ENCODE measurements around the gene KCNA2. TPM values are rescaled to one million over a fixed set of nuclear protein-coding genes. Genes with fewer than 3 reads are reported as not detected.

The KCNA2 gene
- total and polyA plus RNA-seq, 2 of the 13 experiments (the other 11 are each of a cell fraction or from before 2014, with no cell fraction given) = not detected

GRCh38 chr1:110619412-110620249, 13.5 kb upstream of the KCNA2 start (continued):
- TF ChIP-seq, protein P1, sequence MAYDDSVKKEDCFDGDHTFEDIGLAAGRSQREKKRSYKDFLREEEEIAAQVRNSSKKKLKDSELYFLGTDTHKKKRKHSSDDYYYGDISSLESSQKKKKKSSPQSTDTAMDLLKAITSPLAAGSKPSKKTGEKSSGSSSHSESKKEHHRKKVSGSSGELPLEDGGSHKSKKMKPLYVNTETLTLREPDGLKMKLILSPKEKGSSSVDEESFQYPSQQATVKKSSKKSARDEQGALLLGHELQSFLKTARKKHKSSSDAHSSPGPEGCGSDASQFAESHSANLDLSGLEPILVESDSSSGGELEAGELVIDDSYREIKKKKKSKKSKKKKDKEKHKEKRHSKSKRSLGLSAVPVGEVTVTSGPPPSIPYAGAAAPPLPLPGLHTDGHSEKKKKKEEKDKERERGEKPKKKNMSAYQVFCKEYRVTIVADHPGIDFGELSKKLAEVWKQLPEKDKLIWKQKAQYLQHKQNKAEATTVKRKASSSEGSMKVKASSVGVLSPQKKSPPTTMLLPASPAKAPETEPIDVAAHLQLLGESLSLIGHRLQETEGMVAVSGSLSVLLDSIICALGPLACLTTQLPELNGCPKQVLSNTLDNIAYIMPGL (CRISPR knock-in tag; IDR thresholded peaks at IDR 0.05; ENCODE audit: borderline replicate concordance in 1 of 2, low read depth in 1 of 2) = peak; percentile 32 to 35; a peak in 1 of 4 replicates
- TF ChIP-seq PTBP1 (IDR thresholded peaks at IDR 0.05; ENCODE audit: low read depth, low read length, poor library complexity, severe bottlenecking) = no peak
- TF ChIP-seq CHD2 (IDR thresholded peaks at IDR 0.05; ENCODE audit: low read depth, low read length) = no peak
- TF ChIP-seq KDM2A (CRISPR knock-in tag; IDR thresholded peaks at IDR 0.05; ENCODE audit: borderline replicate concordance, low read depth) = peak; percentile 68; the same call in 1 of the 2 replicates
- TF ChIP-seq ZNF777 (CRISPR knock-in tag; IDR thresholded peaks at IDR 0.05) = no peak
- no peak for TF ChIP-seq ZHX1 (CRISPR knock-in tag; IDR thresholded peaks at IDR 0.05; ENCODE audit: low read depth)
- TF ChIP-seq HNRNPLL (IDR thresholded peaks at IDR 0.05; ENCODE audit: low read depth, low read length, poor library complexity, severe bottlenecking) = peak; percentile 24
- no peak for TF ChIP-seq ZSCAN31 (CRISPR knock-in tag; IDR thresholded peaks at IDR 0.05; ENCODE audit: low read depth)
- no peak for TF ChIP-seq KLF12 (CRISPR knock-in tag; IDR thresholded peaks at IDR 0.05; ENCODE audit: borderline replicate concordance)
- no peak for TF ChIP-seq ZNF234 (CRISPR knock-in tag; conservative IDR thresholded peaks at IDR 0.05)
- no peak for TF ChIP-seq ZIK1 (CRISPR knock-in tag; IDR thresholded peaks at IDR 0.05; ENCODE audit: borderline replicate concordance, low read depth)
- TF ChIP-seq KDM1A (CRISPR knock-in tag; IDR thresholded peaks at IDR 0.05) = no peak
- no peak for TF ChIP-seq REXO4 (CRISPR knock-in tag; IDR thresholded peaks at IDR 0.05; ENCODE audit: borderline replicate concordance)
- TF ChIP-seq REL (CRISPR knock-in tag; conservative IDR thresholded peaks at IDR 0.05) = no peak
- TF ChIP-seq HHEX (CRISPR knock-in tag; IDR thresholded peaks at IDR 0.05) = no peak
- TF ChIP-seq HOXA5 (CRISPR knock-in tag; IDR thresholded peaks at IDR 0.05) = no peak
- no peak for TF ChIP-seq LBX2 (CRISPR knock-in tag; IDR thresholded peaks at IDR 0.05; ENCODE audit: borderline replicate concordance)
- no peak for TF ChIP-seq ZNF644 (CRISPR knock-in tag; IDR thresholded peaks at IDR 0.05; ENCODE audit: low read depth)
- TF ChIP-seq, protein P2, sequence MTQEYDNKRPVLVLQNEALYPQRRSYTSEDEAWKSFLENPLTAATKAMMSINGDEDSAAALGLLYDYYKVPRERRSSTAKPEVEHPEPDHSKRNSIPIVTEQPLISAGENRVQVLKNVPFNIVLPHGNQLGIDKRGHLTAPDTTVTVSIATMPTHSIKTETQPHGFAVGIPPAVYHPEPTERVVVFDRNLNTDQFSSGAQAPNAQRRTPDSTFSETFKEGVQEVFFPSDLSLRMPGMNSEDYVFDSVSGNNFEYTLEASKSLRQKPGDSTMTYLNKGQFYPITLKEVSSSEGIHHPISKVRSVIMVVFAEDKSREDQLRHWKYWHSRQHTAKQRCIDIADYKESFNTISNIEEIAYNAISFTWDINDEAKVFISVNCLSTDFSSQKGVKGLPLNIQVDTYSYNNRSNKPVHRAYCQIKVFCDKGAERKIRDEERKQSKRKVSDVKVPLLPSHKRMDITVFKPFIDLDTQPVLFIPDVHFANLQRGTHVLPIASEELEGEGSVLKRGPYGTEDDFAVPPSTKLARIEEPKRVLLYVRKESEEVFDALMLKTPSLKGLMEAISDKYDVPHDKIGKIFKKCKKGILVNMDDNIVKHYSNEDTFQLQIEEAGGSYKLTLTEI (CRISPR knock-in tag; conservative IDR thresholded peaks at IDR 0.05) = no peak
- TF ChIP-seq ZNF768 (CRISPR knock-in tag; IDR thresholded peaks at IDR 0.05) = peak; percentile 48; the same call in 1 of the 2 replicates
